ENCODE data around the gene CTNNB1.

DNA sequence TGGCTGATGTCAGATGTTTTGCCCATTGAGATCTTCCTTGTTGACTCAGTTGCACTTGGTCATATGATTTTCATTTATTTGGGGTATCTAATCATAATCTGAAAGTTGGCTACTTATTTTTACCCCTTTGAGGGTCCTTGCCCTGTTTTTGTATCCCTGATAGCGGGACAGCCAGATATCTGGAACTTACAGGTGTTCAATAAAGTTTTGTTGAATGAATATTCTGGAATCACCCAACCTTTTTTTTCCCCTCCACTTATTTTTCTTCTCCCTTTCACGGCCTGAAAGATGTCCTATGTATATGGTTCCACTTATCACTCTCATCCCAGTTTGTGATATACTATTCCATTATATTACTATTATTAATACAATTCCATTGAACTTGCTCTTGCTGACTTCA is 12.8 kb downstream of the CTNNB1 start:
- TF ChIP-seq CTCF (IDR thresholded peaks at IDR 0.05; ENCODE audit: low read length) (no peak), EZH2 (IDR thresholded peaks at IDR 0.05; ENCODE audit: borderline replicate concordance, low read length) (no peak)
